Upper lobe of left lung (tissue), 6 donors: Measurements from ENCODE around the gene CHD9. TPM values are rescaled to one million over a fixed set of nuclear protein-coding genes. Genes with fewer than 3 reads are reported as not detected.

Experiments
- ATAC-seq, 2 donors: fragments of 200-7000 bp; cut with Tn5 transposase; one replicate each; pipeline ENCODE4 v1.9.1; 2022; ENCODE audit warnings: mild to moderate bottlenecking in 2 of 2, moderate library complexity in 2 of 2; ENCODE audit not compliant: low FRiP score in 2 of 2
- DNase-seq, 2 donors: peaks; one replicate each; pipeline ENCODE4 v3.0.0-alpha.2; 2019 to 2020
- H3K27ac ChIP-seq, 4 donors: fragments of 200-600 bp; sonication (generic); one replicate each; pipeline ENCODE4 v1.5.1; 2016 to 2019
- H3K27me3 ChIP-seq, 4 donors: fragments of 200-600 bp; sonication (generic); one replicate each; pipeline ENCODE4 v1.5.1; 2017 to 2019
- H3K36me3 ChIP-seq, 4 donors: fragments of 200-600 bp; sonication (generic); one replicate each; pipeline ENCODE4 v1.5.1; 2016 to 2019
- H3K4me1 ChIP-seq, 4 donors: fragments of 200-600 bp; sonication (generic); one replicate each; pipeline ENCODE4 v1.5.1; 2018 to 2019
- H3K4me3 ChIP-seq, 4 donors: fragments of 200-600 bp; sonication (generic); one replicate each; pipeline ENCODE4 v1.5.1; 2017 to 2019; ENCODE audit warnings: mild to moderate bottlenecking in 2 of 4, moderate library complexity in 1 of 4
- H3K9me3 ChIP-seq, 4 donors: fragments of 200-600 bp; sonication (generic); one replicate each; pipeline ENCODE4 v1.5.1; 2018 to 2019
- EP300 ChIP-seq, 4 donors: sonication (generic); formaldehyde crosslinking; IDR thresholded peaks; one replicate each; pipeline ENCODE4 v1.5.1; 2017; ENCODE audit warnings: antibody characterized with exemption in 4 of 4, control low read depth in 2 of 4
- POLR2A ChIP-seq, 4 donors: fragments of 450-650 bp; IDR thresholded peaks; one replicate each; pipeline ENCODE4 v1.5.1; 2016 to 2017; ENCODE audit warnings: antibody characterized with exemption in 4 of 4, mild to moderate bottlenecking in 2 of 4
- POLR2AphosphoS5 ChIP-seq, 2 donors: sonication (generic); formaldehyde crosslinking; IDR thresholded peaks; one replicate each; pipeline ENCODE4 v1.5.1; 2017; ENCODE audit warnings: antibody characterized with exemption in 2 of 2
- WGBS, 2 donors: methylation state at CpG; one replicate each; pipeline ENCODE4 v1.1.5; 2017 to 2018; 5-methylcytosine and 5-hydroxymethylcytosine counted together
- total RNA-seq, 6 donors: library from RNA; depleted of rRNA in 4 of 6; stranded (reverse); fragments of >200 nt in 4 of 6; gene quantifications; one replicate each; pipeline versions ENCODE4 v1.1.0 to v1.2.1, GENCODE V29; 2016 to 2021
- TF ChIP-seq, protein P1 (sequence below), 6 experiments: fragments of 450-650 bp in 4 of 6; fragments of 200-600 bp in 2 of 6; sonication (generic) in 2 of 6; IDR thresholded peaks; one replicate each; pipeline ENCODE4 v1.5.1; 2016 to 2019; ENCODE audit warnings: antibody characterized with exemption in 6 of 6
- donor health status: DM: no; HTN: no; CAD: no; lungs with moderate emphysema.
- donor health status: DM: no; HTN: yes; CAD: no; lungs with severe emphysema.

The CHD9 gene
- total RNA-seq, 6 donors from 2014 or later = 55.6 to 98.8 (median 68.3) TPM

GRCh38 chr16:53065461-53066061 lies 10.8 kb downstream of the CHD9 start:
- H3K27ac ChIP-seq = peak overlapping the region in 3 of 4 donors; percentile 1 to 54 (median 24)
- TF ChIP-seq EP300 (IDR thresholded peaks at IDR 0.05) (no peak), POLR2A (IDR thresholded peaks at IDR 0.05) (no peak), POLR2AphosphoS5 (IDR thresholded peaks at IDR 0.05) (no peak)
- TF ChIP-seq, protein P1, sequence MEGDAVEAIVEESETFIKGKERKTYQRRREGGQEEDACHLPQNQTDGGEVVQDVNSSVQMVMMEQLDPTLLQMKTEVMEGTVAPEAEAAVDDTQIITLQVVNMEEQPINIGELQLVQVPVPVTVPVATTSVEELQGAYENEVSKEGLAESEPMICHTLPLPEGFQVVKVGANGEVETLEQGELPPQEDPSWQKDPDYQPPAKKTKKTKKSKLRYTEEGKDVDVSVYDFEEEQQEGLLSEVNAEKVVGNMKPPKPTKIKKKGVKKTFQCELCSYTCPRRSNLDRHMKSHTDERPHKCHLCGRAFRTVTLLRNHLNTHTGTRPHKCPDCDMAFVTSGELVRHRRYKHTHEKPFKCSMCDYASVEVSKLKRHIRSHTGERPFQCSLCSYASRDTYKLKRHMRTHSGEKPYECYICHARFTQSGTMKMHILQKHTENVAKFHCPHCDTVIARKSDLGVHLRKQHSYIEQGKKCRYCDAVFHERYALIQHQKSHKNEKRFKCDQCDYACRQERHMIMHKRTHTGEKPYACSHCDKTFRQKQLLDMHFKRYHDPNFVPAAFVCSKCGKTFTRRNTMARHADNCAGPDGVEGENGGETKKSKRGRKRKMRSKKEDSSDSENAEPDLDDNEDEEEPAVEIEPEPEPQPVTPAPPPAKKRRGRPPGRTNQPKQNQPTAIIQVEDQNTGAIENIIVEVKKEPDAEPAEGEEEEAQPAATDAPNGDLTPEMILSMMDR (IDR thresholded peaks at IDR 0.05) = no peak

DNA sequence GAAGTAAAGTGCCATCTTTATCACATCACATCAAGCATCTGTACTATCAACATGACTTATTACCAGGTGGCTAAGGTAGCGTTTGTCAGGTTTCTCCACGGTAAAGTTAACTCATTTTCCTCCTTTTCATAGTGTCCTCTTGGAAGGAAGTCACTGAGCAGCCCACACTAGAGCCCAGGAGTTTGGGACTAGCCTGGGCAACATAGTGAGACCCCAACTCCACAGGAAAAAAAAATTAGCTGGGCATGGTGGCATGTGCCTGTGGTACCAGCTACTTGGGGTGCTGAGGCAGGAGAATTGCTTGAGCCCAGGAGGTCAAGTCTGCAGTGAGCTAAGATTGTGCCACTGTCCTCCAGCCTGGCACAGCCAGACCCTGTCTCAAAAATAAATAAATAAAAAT lies 12.9 kb downstream of the CHD9 start:
- Histone ChIP-seq H3K9me3 (no peaks in the 10 kb centered on the region), H3K4me1 (peaks cover 18 to 59% (median 41%) of the 10 kb centered on the region in 4 donors), H3K27ac (peak overlapping the region in 2 of 4 donors; percentile 20 to 23), H3K27me3 (no peaks in the 10 kb centered on the region), H3K36me3 (no peaks in the 10 kb centered on the region), H3K4me3 (no peak overlapping the region)
- WGBS, 2 donors = 89 to 91% methylated on average over 2 of the region's 2 CpGs
- TF ChIP-seq, protein P1 (IDR thresholded peaks at IDR 0.05) = no peak
- TF ChIP-seq EP300 (IDR thresholded peaks at IDR 0.05) (no peak), POLR2A (IDR thresholded peaks at IDR 0.05) (no peak), POLR2AphosphoS5 (IDR thresholded peaks at IDR 0.05) (no peak)
- DNase-seq (no peak), ATAC-seq (no peak)

More at GRCh38 chr16:53065461-53066061, 10.8 kb downstream of the CHD9 start:
- Histone ChIP-seq H3K4me1 (peaks cover 12 to 53% (median 37%) of the 10 kb centered on the region in 4 donors), H3K36me3 (no peaks in the 10 kb centered on the region), H3K4me3 (no peak overlapping the region), H3K27me3 (no peaks in the 10 kb centered on the region), H3K9me3 (no peaks in the 10 kb centered on the region)
- ATAC-seq (peak in 1 of 2 donors; percentile 38), DNase-seq (no peak)
- 73 to 79% methylated on average over 6 of the region's 6 CpGs for WGBS, 2 donors

GRCh38 chr16:53068423-53068833 lies 13.6 kb downstream of the CHD9 start:
- ATAC-seq (no peak), DNase-seq (no peak)
- H3K4me3 ChIP-seq = no peak overlapping the region
- H3K27me3 ChIP-seq = no peaks in the 10 kb centered on the region
- no peaks in the 10 kb centered on the region for H3K36me3 ChIP-seq
- H3K9me3 ChIP-seq = no peaks in the 10 kb centered on the region
- no peak for TF ChIP-seq EP300 (IDR thresholded peaks at IDR 0.05)
- TF ChIP-seq, protein P1 (IDR thresholded peaks at IDR 0.05) = no peak
- TF ChIP-seq POLR2AphosphoS5 (IDR thresholded peaks at IDR 0.05) = no peak
- no peak for TF ChIP-seq POLR2A (IDR thresholded peaks at IDR 0.05)
- H3K27ac ChIP-seq = peak overlapping the region in 1 of 4 donors; percentile 20
- 55 to 72% methylated on average over 4 of the region's 4 CpGs for WGBS, 2 donors
- peaks cover 18 to 61% (median 47%) of the 10 kb centered on the region in 4 donors for H3K4me1 ChIP-seq

GRCh38 chr16:53069772-53070171 lies 15.0 kb downstream of the CHD9 start:
- 80 to 81% methylated on average over 2 of the region's 2 CpGs for WGBS, 2 donors
- ATAC-seq = no peak

More at GRCh38 chr16:53069772-53070171, 15.0 kb downstream of the CHD9 start:
- Histone ChIP-seq H3K36me3 (no peaks in the 10 kb centered on the region), H3K4me3 (no peak overlapping the region), H3K4me1 (peaks cover 18 to 56% (median 47%) of the 10 kb centered on the region in 4 donors), H3K27ac (no peak overlapping the region), H3K27me3 (no peaks in the 10 kb centered on the region), H3K9me3 (no peaks in the 10 kb centered on the region)
- TF ChIP-seq, protein P1 (IDR thresholded peaks at IDR 0.05) = no peak
- TF ChIP-seq POLR2A (IDR thresholded peaks at IDR 0.05) (no peak), EP300 (IDR thresholded peaks at IDR 0.05) (no peak), POLR2AphosphoS5 (IDR thresholded peaks at IDR 0.05) (no peak)
- DNase-seq = no peak
